Panc1 (cell line): ENCODE measurements around the gene RIGI. TPM values are rescaled to one million over a fixed set of nuclear protein-coding genes. Genes with fewer than 3 reads are reported as not detected.
A peak's percentile ranks its signal among the peaks of the same experiment; 100 is the strongest.

Experiments used
- ATAC-seq: fragments of 200-7000 bp; cut with Tn5 transposase; 2 replicates; pipeline ENCODE4 v1.9.1; 2020; ENCODE audit warnings: mild to moderate bottlenecking, moderate library complexity
- BruUV-seq: library from RNA; stranded (reverse); fragments of 400-500 nt; replicated peaks from 2 replicates; lab custom pipeline; 2021; lab: Mats Ljungman, UMichigan
- CTCF ChIA-PET: fragments of 300-600 bp; sonication (Branson Sonifier 250); formaldehyde crosslinking; loops from one replicate; lab custom pipeline; 2022; ENCODE audit warnings: antibody characterized with exemption; lab: Charles Lee
- POLR2A ChIA-PET: fragments of 300-600 bp; sonication (Branson Sonifier 250); formaldehyde crosslinking; loops from one replicate; lab custom pipeline; 2022; ENCODE audit warnings: antibody characterized with exemption; lab: Charles Lee
- DNase-seq: peaks from one replicate; pipeline ENCODE4 v3.0.0-alpha.2; 2010; ENCODE audit warnings: low read depth, low spot score
- H3K27ac ChIP-seq: 2 replicates; pipeline ENCODE4 v1.5.1; 2011; ENCODE audit warnings: mild to moderate bottlenecking, low read length, inconsistent platforms
- H3K27me3 ChIP-seq: fragments of 200-500 bp; sonication (Bioruptor generic); 2 replicates; pipeline ENCODE4 v1.6.0; 2014; ENCODE audit warnings: low read length, inconsistent platforms; ENCODE audit not compliant: control insufficient read depth, insufficient read depth
- H3K36me3 ChIP-seq: fragments of 200-500 bp; sonication (Bioruptor generic); 2 replicates; pipeline ENCODE4 v1.5.1; 2014; ENCODE audit warnings: inconsistent platforms, mild to moderate bottlenecking, low read length, moderate library complexity; ENCODE audit not compliant: control insufficient read depth, insufficient read depth
- H3K4me1 ChIP-seq: 2 replicates; pipeline ENCODE4 v1.5.1; 2011; ENCODE audit warnings: inconsistent platforms, mild to moderate bottlenecking, low read length, moderate library complexity; ENCODE audit not compliant: control insufficient read depth, insufficient read depth
- H3K4me3 ChIP-seq, 2 experiments: 2 replicates each; pipeline ENCODE4 v1.5.1; 2011 to 2012; ENCODE audit warnings: low read depth in 2 of 2, low read length in 2 of 2, mild to moderate bottlenecking in 2 of 2, inconsistent platforms in 1 of 2, moderate library complexity in 1 of 2
- H3K9me3 ChIP-seq: fragments of 200-500 bp; sonication (Bioruptor generic); 2 replicates; pipeline ENCODE4 v1.5.1; 2014; ENCODE audit warnings: low read depth, mild to moderate bottlenecking, inconsistent platforms, low read length, moderate library complexity; ENCODE audit not compliant: control insufficient read depth, insufficient read depth
- CTCF ChIP-seq: fragments of 450-650 bp; IDR thresholded peaks from 2 replicates; pipeline ENCODE4 v1.5.1; 2017; ENCODE audit warnings: mild to moderate bottlenecking
- POLR2AphosphoS5 ChIP-seq: IDR thresholded peaks from 2 replicates; pipeline ENCODE4 v1.6.1; 2012; ENCODE audit warnings: mild to moderate bottlenecking, low read depth, low read length, moderate library complexity
- SIN3A ChIP-seq: IDR thresholded peaks from 2 replicates; pipeline ENCODE4 v1.6.1; 2012; ENCODE audit warnings: low read depth, mild to moderate bottlenecking, low read length, moderate library complexity, borderline replicate concordance; ENCODE audit not compliant: insufficient read depth
- TCF7L2 ChIP-seq: IDR thresholded peaks from 2 replicates; pipeline ENCODE4 v1.6.1; 2011; ENCODE audit warnings: mild to moderate bottlenecking, low read depth, low read length, inconsistent platforms
- in situ Hi-C: cut with HindIII; loops from 2 replicates; pipeline ENCODE4 v1.10.0; 2016; ENCODE audit warnings: low sequenced_read_pairs, low pct_unique_long_range_greater_than_20kb
- intact Hi-C: fragments of 100-400 bp; cut with micrococcal nuclease; formaldehyde crosslinking; loops from one replicate; pipeline ENCODE4 v1.10.0; 2022; ENCODE audit not compliant: unreplicated experiment
- total RNA-seq: library from RNA; stranded (reverse); gene quantifications from one replicate; pipeline ENCODE4 v1.2.1, GENCODE V29; 2021; ENCODE audit not compliant: unreplicated experiment
- TF ChIP-seq, protein P1 (sequence below), 2 experiments: IDR thresholded peaks; 2 replicates each; pipeline ENCODE4 v1.6.1; 2011 to 2012; ENCODE audit warnings: low read depth in 2 of 2, control low read depth in 1 of 2, low read length in 1 of 2, mild to moderate bottlenecking in 1 of 2, moderate library complexity in 1 of 2; ENCODE audit not compliant: insufficient read depth in 1 of 2

RIGI gene
- total RNA-seq, 1 experiment from 2014 or later, result 27.7 TPM

GRCh38 chr9:32566770-32567169 is 40.8 kb upstream of the RIGI start:
- ChIA-PET CTCF (no interaction called here), POLR2A (interaction anchor here (0.6 kb wide), 1 partner anchor 433 kb away, joined by 4 read pairs; no protein-coding TSS in a partner anchor)
- no TSS peak for BruUV-seq
- Histone ChIP-seq H3K36me3 (no peaks in the 10 kb centered on the region), H3K4me3 (no peak overlapping the region), H3K27ac (no peak overlapping the region), H3K4me1 (peaks cover 11% of the 10 kb centered on the region; the same call in 1 of the 2 replicates), H3K27me3 (no peaks in the 10 kb centered on the region), H3K9me3 (no peaks in the 10 kb centered on the region)
- in situ Hi-C loops (loop anchor here (25.0 kb wide), 1 partner anchor 396 kb away; no protein-coding TSS in a partner anchor), intact Hi-C loops (no loop called here)
- ATAC-seq (0 out of 2 replicates have a peak, but pooled peaks have one; percentile 21), DNase-seq (no peak)
- TF ChIP-seq, protein P1, sequence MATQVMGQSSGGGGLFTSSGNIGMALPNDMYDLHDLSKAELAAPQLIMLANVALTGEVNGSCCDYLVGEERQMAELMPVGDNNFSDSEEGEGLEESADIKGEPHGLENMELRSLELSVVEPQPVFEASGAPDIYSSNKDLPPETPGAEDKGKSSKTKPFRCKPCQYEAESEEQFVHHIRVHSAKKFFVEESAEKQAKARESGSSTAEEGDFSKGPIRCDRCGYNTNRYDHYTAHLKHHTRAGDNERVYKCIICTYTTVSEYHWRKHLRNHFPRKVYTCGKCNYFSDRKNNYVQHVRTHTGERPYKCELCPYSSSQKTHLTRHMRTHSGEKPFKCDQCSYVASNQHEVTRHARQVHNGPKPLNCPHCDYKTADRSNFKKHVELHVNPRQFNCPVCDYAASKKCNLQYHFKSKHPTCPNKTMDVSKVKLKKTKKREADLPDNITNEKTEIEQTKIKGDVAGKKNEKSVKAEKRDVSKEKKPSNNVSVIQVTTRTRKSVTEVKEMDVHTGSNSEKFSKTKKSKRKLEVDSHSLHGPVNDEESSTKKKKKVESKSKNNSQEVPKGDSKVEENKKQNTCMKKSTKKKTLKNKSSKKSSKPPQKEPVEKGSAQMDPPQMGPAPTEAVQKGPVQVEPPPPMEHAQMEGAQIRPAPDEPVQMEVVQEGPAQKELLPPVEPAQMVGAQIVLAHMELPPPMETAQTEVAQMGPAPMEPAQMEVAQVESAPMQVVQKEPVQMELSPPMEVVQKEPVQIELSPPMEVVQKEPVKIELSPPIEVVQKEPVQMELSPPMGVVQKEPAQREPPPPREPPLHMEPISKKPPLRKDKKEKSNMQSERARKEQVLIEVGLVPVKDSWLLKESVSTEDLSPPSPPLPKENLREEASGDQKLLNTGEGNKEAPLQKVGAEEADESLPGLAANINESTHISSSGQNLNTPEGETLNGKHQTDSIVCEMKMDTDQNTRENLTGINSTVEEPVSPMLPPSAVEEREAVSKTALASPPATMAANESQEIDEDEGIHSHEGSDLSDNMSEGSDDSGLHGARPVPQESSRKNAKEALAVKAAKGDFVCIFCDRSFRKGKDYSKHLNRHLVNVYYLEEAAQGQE (IDR thresholded peaks at IDR 0.05; ENCODE audit: insufficient read depth in 1 of 2, low read depth in 2 of 2, low read length in 1 of 2), result no peak
- TF ChIP-seq SIN3A (no peak), CTCF (no peak), TCF7L2 (no peak), POLR2AphosphoS5 (no peak)

DNA sequence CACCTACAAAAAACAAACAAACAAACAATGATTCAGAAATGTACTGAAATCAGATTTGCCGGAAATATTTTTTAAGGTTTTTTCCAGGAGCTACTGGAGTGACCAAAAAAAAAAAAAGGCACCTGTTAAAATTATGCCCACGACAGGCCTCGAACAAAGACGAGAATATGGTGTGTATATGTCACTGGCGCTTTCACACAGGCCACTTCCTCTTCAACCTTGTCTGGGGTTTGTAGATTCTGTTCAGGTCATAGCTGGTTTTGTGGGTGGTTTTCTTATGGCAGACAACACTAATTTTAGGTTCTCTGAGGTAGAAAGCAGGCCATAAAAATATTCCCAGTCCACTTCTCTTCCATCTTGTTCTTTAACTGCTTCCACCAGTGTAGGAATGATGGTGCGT is 40.0 kb upstream of the RIGI start:
- no peaks in the 10 kb centered on the region for H3K36me3 ChIP-seq
- no peak overlapping the region for H3K4me3 ChIP-seq
- H3K27me3 ChIP-seq, result no peaks in the 10 kb centered on the region
- intact Hi-C loops (no loop called here), in situ Hi-C loops (loop anchor here (25.0 kb wide), 1 partner anchor 396 kb away; no protein-coding TSS in a partner anchor)
- H3K4me1 ChIP-seq, result peaks cover 3% of the 10 kb centered on the region; the same call in 1 of the 2 replicates
- ATAC-seq (no peak), DNase-seq (no peak)
- no peaks in the 10 kb centered on the region for H3K9me3 ChIP-seq
- ChIA-PET CTCF (no interaction called here), POLR2A (interaction anchor here (0.6 kb wide), 1 partner anchor 11 kb away, joined by 3 read pairs; no protein-coding TSS in a partner anchor)
- BruUV-seq, result no TSS peak
- no peak for TF ChIP-seq TCF7L2
- TF ChIP-seq CTCF, result no peak
- TF ChIP-seq SIN3A, result no peak
- H3K27ac ChIP-seq, result no peak overlapping the region
